HG02571 (cell line): ENCODE data around the gene SRSF7.
"Not testable (repeated sequence)": the region's sequence is repeated elsewhere in the genome, so short reads cannot be mapped to it uniquely, and the experiment has no call there.

Experiments
- ATAC-seq: cut with Tn5 transposase; IDR thresholded peaks from one replicate; pipeline ENCODE4 v1.9.1; 2021; ENCODE audit warnings: mild to moderate bottlenecking, moderate library complexity; ENCODE audit not compliant: unreplicated experiment

Gene SRSF7

DNA sequence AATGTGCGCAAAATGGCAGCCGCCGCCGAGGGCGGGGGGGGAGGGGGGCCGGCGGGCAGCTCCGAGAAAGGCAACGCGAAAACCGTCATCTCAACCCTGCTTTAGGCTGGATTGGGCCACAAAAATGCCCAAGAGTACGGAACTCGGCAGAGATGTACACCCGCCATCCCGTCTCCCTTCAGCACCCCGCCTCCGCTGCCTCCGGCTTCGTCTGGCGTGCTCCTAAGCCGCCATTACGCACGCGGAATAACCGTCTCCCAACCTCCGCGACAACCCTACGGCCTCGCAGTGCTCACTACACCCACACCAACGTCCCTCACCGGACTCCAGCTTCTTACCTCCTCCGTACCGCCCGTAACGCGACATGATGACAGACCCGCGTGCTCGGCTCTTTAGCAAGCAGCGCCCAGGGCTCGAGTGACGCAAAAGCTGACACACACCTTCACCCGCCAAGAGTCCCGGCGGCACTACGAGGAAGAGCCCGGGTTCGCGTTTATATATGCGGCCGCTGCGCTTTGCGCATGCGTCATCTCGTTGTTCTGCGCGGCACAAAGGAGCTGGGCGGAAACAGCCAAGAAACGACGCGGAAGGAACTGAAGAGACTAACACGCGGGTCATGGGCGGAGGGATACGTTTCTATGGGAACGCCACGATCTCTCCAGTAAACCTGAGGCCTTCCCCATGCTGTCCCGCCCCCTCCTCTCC lies at the start of gene SRSF7:
Gene SRSF7, minus strand, starts transcription at position 471 of the 705 bp plus-strand sequence. Its CDS starts 105 bp downstream, at position 366.
- peak; percentile 72 for ATAC-seq

DNA sequence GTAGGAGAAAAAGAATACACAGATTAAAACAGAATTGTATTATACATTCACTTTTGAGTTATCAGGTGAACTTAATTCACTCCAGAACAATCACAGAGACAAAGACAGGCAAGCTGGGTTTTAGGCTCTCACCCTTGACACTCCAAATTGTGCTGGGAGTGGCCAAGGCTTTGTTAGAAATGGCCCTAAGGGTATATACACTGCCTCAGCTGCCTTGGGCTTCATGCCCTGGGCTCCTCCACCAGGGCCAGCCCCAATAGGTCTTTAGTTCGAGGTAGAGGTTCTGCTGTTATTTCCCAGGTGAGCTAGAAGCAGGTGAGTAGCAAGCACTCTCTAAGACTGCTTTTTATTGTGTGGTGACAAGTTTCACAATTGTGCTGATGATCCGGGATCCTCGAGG lies 46.8 kb upstream of the SRSF7 start:
- ATAC-seq = no peak

DNA sequence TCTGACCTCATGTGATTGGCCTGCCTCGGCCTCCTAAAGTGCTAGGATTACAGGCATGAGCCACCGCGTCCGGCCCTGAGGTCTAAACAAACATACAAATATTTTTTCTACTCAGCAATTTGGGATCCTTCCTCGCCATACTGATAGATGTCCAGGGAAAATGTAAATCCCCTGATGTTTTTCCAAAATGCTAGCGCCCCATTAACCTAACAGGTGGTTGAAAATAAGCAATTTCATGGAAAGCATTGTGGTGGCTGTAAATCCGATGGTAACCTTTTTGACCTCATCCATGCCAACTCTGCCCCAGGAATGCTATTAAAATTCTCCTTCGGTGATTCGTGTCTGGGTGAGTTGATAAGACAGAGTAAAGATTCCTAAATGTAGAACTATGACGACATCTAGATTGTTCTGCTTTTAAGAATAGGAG lies 46.1 kb upstream of the SRSF7 start:
- no peak for ATAC-seq

DNA sequence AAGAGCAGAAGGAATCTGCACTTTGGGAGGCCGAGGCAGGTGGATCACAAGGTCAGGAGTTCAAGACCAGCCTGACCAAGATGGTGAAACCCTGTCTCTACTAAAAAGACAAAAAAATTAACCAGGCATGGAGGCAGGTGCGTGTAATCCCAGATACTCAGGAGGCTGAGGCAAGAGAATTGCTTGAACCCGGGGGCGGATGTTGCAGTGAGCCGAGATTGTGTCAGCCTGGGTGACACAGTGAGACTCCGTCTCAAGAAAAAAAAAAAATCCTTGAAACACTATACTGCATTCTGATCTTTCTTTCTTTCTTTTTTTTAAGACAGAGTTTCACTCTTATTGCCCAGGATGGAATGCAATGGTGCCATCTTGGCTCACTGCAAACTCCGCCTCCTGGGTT lies 43.9 kb upstream of the SRSF7 start:
- ATAC-seq = not testable (repeated sequence)

- no peak for ATAC-seq
These were observed 43.2 kb upstream of the SRSF7 start for GRCh38 chr2:38794235-38794946.

DNA sequence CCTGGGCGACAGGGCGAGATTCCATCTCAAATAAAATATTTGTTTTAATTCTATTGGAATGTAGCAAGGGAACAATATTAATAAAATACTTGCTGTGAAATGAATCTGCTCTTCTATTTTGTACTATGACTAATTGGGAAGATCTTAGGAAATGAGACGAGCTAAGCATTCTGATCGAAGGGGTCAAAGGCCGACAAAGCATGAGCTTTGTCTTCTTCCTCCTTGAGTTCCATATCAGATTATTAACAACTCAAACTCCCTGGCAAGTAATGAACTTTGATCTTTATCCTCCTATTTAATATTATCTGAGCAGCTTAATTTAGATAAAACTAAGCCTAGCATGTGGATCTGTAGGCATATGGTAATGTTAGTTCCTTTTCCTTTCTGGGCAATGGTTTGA lies 42.4 kb upstream of the SRSF7 start:
- ATAC-seq = no peak

GRCh38 chr2:38792751-38793150 lies 41.6 kb upstream of the SRSF7 start:
- ATAC-seq = no peak

GRCh38 chr2:38792321-38792720 lies 41.2 kb upstream of the SRSF7 start:
- not testable (repeated sequence) for ATAC-seq

GRCh38 chr2:38791744-38792143 lies 40.6 kb upstream of the SRSF7 start:
- ATAC-seq = no peak

DNA sequence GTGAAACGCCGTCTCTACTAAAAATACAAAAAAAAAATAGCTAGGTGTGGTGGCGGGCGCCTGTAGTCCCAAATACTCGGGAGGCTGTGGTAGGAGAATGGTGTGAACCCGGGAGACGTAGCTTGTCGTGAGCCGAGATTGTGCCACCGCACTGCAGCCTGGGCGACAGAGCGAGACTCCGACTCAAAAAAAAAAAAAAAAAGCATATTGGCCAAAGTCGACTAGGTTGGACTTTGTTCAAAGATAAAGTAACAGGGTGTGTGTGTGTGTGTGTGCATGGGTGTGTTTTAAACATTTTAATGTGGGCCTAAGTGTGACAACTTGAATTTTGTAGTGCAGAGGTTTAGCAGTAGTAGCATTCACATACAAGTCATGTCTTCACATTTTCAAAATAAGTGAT lies 38.5 kb upstream of the SRSF7 start:
- no peak for ATAC-seq

- no peak for ATAC-seq
These were observed 37.1 kb upstream of the SRSF7 start for GRCh38 chr2:38788306-38788705.

- no peak for ATAC-seq
These were observed 32.4 kb upstream of the SRSF7 start for GRCh38 chr2:38783586-38783985.

DNA sequence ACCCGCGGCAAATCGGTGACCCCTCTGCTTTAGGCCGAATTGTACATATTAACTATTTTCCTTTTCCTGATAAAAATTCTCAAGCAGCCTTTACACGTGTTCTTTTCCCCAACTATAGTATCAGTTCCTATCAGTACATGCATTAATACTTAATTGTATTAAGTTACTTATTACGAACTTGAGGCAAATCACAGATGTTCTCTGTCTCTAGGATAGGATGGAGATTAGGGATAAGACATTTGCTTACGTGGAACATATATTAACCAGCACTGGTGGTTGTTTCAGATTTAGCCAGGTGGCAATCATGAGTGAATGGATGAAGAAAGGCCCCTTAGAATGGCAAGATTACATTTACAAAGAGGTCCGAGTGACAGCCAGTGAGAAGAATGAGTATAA lies 27.5 kb upstream of the SRSF7 start:
- ATAC-seq = no peak

DNA sequence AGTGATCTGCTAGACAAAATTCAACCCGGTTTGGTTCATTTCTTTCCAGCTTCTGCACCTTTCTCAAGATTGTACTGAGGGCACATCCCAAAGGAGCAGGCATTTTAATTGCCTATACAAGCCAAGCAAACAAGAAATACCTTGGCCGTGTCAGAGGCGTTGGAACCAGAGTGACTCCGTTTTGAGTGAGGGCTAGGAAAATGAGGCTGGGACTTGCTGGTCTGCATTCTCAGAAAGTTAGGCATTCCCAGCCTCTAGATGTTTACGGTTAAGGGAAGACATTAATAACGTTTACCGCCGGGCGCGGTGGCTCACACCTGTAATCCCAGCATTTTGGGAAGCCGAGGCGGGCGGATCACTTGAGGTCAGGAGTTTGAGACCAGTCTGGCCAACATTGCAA lies 25.4 kb upstream of the SRSF7 start:
- no peak for ATAC-seq

DNA sequence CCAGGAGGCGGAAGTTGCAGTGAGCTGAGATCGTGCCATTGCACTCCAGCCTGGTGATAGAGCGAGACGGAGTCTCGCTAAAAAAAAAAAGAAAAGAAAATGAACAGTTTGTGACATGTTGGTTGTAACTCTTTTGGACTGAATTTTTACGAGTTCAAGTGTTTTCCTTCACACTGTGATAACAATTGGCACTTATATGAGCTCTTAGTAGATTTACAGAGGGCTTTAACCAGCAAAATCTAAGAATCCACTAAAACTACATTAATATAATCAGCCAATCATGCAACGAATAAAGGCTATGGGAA lies 24.7 kb upstream of the SRSF7 start:
- ATAC-seq = no peak

GRCh38 chr2:38775097-38775920 lies 24.1 kb upstream of the SRSF7 start:
- ATAC-seq = no peak

- ATAC-seq = no peak
These were observed 20.5 kb upstream of the SRSF7 start for GRCh38 chr2:38771632-38772031.

GRCh38 chr2:38765551-38765950 lies 14.4 kb upstream of the SRSF7 start:
- no peak for ATAC-seq

GRCh38 chr2:38765149-38765548 lies 14.0 kb upstream of the SRSF7 start:
- no peak for ATAC-seq

DNA sequence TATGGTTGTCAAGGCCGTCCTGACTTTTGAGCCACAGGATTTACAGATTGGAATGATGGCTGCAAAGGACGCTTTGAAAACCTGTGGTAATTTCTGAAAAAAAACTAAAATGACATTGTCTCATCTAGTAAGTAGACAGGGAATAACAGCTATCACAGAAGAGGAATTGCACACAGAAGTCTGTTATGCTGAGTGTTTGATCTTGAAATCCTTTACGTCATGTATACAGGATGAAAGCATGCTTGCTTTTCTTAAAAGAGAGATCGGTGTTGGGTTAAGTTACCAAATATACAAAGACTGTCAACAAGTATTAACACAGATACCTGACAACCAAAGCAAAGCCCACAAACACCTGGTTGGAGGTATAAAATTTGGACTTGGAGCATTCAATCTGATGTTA lies 12.6 kb upstream of the SRSF7 start:
- no peak for ATAC-seq

DNA sequence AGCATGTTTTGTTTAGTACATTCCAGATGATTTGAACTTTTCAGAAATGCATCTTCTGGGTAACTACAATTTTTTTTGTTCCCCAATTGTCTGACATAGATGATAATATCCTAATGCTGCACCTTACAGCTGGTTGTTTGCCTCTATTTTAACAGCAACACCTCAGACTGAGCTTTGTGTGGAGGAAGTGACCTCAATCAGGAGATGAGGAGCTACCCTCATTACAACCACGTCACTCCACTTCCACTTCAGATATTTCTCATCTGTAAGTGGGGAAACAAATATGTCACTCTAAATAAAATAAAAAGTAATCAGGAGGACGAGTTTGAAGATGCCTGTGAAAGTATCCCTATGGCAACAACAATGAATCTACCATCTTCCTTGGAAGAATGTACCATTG lies 12.1 kb upstream of the SRSF7 start:
- no peak for ATAC-seq

DNA sequence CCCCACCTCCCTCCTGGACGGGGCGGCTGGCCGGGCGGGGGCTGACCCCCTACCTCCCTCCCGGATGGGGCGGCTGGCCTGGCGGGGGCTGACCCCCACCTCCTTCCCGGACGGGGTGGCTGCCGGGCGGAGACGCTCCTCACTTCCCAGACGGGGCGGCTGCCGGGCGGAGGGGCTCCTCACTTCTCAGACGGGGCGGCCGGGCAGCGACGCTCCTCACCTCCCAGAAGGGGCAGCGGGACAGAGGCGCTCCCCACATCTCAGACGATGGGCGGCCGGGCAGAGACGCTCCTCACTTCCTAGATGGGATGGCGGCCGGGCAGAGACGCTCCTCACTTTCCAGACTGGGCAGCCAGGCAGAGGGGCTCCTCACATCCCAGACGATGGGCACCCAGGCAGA lies 4.7 kb upstream of the SRSF7 start:
- not testable (repeated sequence) for ATAC-seq
